ENCODE measurements around the gene OLIG3. TPM values are rescaled to one million over a fixed set of nuclear protein-coding genes. Genes with fewer than 3 reads are reported as not detected.

Gene OLIG3
- total RNA-seq, 1 donor from 2014 or later, result not detected

DNA sequence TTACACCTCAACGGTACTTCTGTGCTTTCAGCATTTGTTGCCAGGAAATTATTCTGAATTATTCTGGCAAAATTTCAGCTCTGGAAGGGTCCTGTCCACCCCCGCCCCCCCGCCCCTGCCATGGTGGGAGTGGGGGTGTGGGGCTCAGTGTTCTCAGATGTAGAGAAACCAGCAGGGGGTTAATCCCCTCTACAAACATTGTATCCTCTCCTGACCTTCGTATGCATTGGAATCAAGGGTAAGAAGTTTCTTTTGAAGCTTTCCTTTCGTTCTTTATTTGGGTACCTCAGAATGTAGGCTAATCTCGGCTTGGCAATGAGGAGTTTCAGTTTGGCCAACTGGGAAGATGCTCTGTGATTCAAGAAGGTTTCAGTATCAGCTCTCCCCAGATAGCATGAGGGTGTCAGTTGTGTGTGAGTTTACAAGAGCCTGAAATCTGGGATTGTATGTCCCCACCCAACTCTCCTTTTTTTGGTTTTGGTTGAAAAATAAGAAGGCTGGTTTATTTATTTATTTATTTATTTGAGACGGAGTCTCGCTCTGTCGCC lies 25.5 kb upstream of the OLIG3 start:
- intact Hi-C loops (cut with micrococcal nuclease), result no loop called here
- peaks cover 57% of the 10 kb centered on the region for H3K27me3 Mint-ChIP-seq

DNA sequence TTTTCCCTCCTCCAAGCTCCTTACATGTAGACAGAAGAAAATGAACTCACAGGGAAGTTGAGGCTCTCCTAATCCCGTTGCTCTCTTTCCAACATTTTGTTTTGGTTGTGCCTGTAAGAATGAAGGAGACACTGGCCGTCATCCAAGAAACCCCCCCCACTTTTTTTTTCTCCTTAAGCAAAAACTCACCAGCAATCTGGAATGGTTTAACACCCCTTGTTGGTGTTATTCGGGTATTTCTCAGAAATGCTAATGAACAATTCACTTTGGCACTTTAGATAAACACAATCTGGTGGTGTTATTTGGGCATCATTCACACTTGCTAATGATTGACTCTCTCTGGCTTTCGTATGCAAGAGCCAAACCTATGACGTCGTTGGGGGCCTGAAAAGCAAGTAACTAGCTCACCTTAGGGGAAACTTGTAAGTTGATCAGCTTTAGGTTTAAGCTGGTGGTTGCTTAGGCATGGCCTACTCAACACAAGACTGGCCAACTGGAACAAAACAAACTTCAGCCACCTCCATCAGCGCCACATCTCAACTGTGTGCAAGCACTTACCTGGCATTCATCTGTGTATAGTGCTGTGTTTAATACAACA lies 24.3 kb upstream of the OLIG3 start:
- Mint-ChIP-seq H3K27ac (no peak overlapping the region), H3K27me3 (peaks cover 58% of the 10 kb centered on the region), H3K9me3 (no peaks in the 10 kb centered on the region), H3K4me3 (no peak overlapping the region), H3K36me3 (ENCODE audit: low read depth) (no peaks in the 10 kb centered on the region), H3K4me1 (no peaks in the 10 kb centered on the region)
- CTCF ChIA-PET, result no interaction called here
- DNase-seq (no peak), ATAC-seq (ENCODE audit: low read depth) (no peak)
- intact Hi-C loops (cut with micrococcal nuclease), result no loop called here
- POLR2A ChIA-PET, result no interaction called here
- TF ChIP-seq, protein P1, sequence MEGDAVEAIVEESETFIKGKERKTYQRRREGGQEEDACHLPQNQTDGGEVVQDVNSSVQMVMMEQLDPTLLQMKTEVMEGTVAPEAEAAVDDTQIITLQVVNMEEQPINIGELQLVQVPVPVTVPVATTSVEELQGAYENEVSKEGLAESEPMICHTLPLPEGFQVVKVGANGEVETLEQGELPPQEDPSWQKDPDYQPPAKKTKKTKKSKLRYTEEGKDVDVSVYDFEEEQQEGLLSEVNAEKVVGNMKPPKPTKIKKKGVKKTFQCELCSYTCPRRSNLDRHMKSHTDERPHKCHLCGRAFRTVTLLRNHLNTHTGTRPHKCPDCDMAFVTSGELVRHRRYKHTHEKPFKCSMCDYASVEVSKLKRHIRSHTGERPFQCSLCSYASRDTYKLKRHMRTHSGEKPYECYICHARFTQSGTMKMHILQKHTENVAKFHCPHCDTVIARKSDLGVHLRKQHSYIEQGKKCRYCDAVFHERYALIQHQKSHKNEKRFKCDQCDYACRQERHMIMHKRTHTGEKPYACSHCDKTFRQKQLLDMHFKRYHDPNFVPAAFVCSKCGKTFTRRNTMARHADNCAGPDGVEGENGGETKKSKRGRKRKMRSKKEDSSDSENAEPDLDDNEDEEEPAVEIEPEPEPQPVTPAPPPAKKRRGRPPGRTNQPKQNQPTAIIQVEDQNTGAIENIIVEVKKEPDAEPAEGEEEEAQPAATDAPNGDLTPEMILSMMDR (IDR thresholded peaks at IDR 0.05), result no peak

More for the DNA sequence above, 25.5 kb upstream of the OLIG3 start:
- ChIA-PET CTCF (no interaction called here), POLR2A (no interaction called here)
- ATAC-seq (ENCODE audit: low read depth) (no peak), DNase-seq (no peak)
- H3K4me3 Mint-ChIP-seq, result no peak overlapping the region
- H3K4me1 Mint-ChIP-seq, result no peaks in the 10 kb centered on the region
- no peaks in the 10 kb centered on the region for H3K9me3 Mint-ChIP-seq
- no peaks in the 10 kb centered on the region for H3K36me3 Mint-ChIP-seq (ENCODE audit: low read depth)
- H3K27ac Mint-ChIP-seq, result no peak overlapping the region
- TF ChIP-seq, protein P1 (IDR thresholded peaks at IDR 0.05), result no peak

- peaks cover 11% of the 10 kb centered on the region for H3K9me3 Mint-ChIP-seq
- intact Hi-C loops (cut with micrococcal nuclease), result no loop called here
- H3K4me3 Mint-ChIP-seq, result no peak overlapping the region
- ChIA-PET CTCF (no interaction called here), POLR2A (no interaction called here)
- DNase-seq (no peak), ATAC-seq (ENCODE audit: low read depth) (no peak)
- TF ChIP-seq, protein P1 (IDR thresholded peaks at IDR 0.05), result no peak
- peaks cover 59% of the 10 kb centered on the region for H3K27me3 Mint-ChIP-seq
- no peak overlapping the region for H3K27ac Mint-ChIP-seq
- H3K4me1 Mint-ChIP-seq, result no peaks in the 10 kb centered on the region
- H3K36me3 Mint-ChIP-seq (ENCODE audit: low read depth), result peaks cover 2% of the 10 kb centered on the region
Measured at GRCh38 chr6:137514418-137514817, 20.2 kb upstream of the OLIG3 start.

GRCh38 chr6:137512757-137513605 lies 18.8 kb upstream of the OLIG3 start:
- TF ChIP-seq, protein P1 (IDR thresholded peaks at IDR 0.05), result no peak
- DNase-seq (no peak), ATAC-seq (ENCODE audit: low read depth) (no peak)
- intact Hi-C loops (cut with micrococcal nuclease), result no loop called here
- Mint-ChIP-seq H3K27me3 (peaks cover 62% of the 10 kb centered on the region), H3K4me1 (no peaks in the 10 kb centered on the region), H3K9me3 (peaks cover 11% of the 10 kb centered on the region), H3K36me3 (ENCODE audit: low read depth) (peaks cover 2% of the 10 kb centered on the region), H3K4me3 (no peak overlapping the region), H3K27ac (no peak overlapping the region)
- POLR2A ChIA-PET, result no interaction called here
- CTCF ChIA-PET, result no interaction called here

GRCh38 chr6:137510923-137511322 lies 16.7 kb upstream of the OLIG3 start:
- no peak overlapping the region for H3K27ac Mint-ChIP-seq
- H3K36me3 Mint-ChIP-seq (ENCODE audit: low read depth), result peaks cover 2% of the 10 kb centered on the region
- DNase-seq (no peak), ATAC-seq (ENCODE audit: low read depth) (no peak)
- intact Hi-C loops (cut with micrococcal nuclease), result no loop called here
- peaks cover 54% of the 10 kb centered on the region for H3K27me3 Mint-ChIP-seq
- no peaks in the 10 kb centered on the region for H3K4me1 Mint-ChIP-seq
- peaks cover 11% of the 10 kb centered on the region for H3K9me3 Mint-ChIP-seq
- TF ChIP-seq, protein P1 (IDR thresholded peaks at IDR 0.05), result no peak
- CTCF ChIA-PET, result interaction anchor here (0.9 kb wide), 1 partner anchor 8 kb away, joined by 3 read pairs; no protein-coding TSS in a partner anchor
- POLR2A ChIA-PET, result interaction anchor here (0.6 kb wide), 1 partner anchor 746 kb away, joined by 4 read pairs; no protein-coding TSS in a partner anchor
- H3K4me3 Mint-ChIP-seq, result no peak overlapping the region
